ENCODE results near the gene TEN1.

DNA sequence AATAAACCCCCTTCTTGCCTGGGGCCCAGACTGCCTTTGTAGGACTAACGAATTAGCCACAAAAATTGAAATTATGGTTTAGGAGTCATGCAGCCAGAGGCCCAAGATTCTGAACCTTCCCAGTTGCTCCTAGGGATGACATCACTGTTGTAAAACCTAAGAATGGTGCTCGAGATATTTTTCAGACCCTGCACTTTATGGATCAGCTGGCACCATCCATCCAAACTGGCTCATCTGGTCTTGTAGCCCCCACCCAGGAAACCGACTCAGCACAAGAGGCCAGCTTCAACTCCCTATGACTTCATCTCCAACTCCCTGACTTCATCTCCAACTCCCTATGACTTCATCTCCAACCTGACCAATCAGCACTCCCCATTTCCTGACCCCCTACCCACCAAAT is 59.0 kb downstream of the TEN1 start:
- TF ChIP-seq, protein P1, sequence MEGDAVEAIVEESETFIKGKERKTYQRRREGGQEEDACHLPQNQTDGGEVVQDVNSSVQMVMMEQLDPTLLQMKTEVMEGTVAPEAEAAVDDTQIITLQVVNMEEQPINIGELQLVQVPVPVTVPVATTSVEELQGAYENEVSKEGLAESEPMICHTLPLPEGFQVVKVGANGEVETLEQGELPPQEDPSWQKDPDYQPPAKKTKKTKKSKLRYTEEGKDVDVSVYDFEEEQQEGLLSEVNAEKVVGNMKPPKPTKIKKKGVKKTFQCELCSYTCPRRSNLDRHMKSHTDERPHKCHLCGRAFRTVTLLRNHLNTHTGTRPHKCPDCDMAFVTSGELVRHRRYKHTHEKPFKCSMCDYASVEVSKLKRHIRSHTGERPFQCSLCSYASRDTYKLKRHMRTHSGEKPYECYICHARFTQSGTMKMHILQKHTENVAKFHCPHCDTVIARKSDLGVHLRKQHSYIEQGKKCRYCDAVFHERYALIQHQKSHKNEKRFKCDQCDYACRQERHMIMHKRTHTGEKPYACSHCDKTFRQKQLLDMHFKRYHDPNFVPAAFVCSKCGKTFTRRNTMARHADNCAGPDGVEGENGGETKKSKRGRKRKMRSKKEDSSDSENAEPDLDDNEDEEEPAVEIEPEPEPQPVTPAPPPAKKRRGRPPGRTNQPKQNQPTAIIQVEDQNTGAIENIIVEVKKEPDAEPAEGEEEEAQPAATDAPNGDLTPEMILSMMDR (conservative IDR thresholded peaks at IDR 0.05 in 1 of 2, IDR thresholded peaks at IDR 0.05 in 1 of 2; ENCODE audit: extremely low read depth in 1 of 2, insufficient read depth in 1 of 2, low read depth in 1 of 2, low read length in 2 of 2), result no peak
- TF ChIP-seq EZH2 (IDR thresholded peaks at IDR 0.05; ENCODE audit: borderline replicate concordance, low read length), result no peak

Data from mammary epithelial cell (primary cell).